Testis (tissue), 2 donors: ENCODE data around the gene RHOA.

Experiments
- CTCF ChIP-seq, 3 experiments: fragments of 450-650 bp in 2 of 3; fragments of 200-600 bp in 1 of 3; sonication (generic) in 1 of 3; IDR thresholded peaks; one replicate each; pipeline ENCODE4 v1.5.1; 2016 to 2019; ENCODE audit warnings: antibody characterized with exemption in 3 of 3, mild to moderate bottlenecking in 2 of 3, moderate library complexity in 1 of 3
- POLR2A ChIP-seq: fragments of 450-650 bp; IDR thresholded peaks from one replicate; pipeline ENCODE4 v1.6.1; 2017; ENCODE audit warnings: antibody characterized with exemption, mild to moderate bottlenecking, moderate library complexity

- TF ChIP-seq CTCF (IDR thresholded peaks at IDR 0.05): no peak
- no peak for TF ChIP-seq POLR2A
Observed at GRCh38 chr3:49343163-49343562, 68.6 kb downstream of the RHOA start.
